GM10266 (cell line): ENCODE data around the gene AKIRIN2.

Source experiments
- DNase-seq: peaks from one replicate; pipeline ENCODE4 v3.0.0; 2012; ENCODE audit errors: extremely low spot score
- CTCF ChIP-seq: IDR thresholded peaks from 2 replicates; pipeline ENCODE4 v1.5.1; 2012; ENCODE audit warnings: mild to moderate bottlenecking, low read depth; ENCODE audit not compliant: control insufficient read depth, insufficient read depth; ENCODE audit errors: missing control alignments

AKIRIN2 gene

GRCh38 chr6:87724983-87725811 is 23.2 kb upstream of the AKIRIN2 start:
- no peak for TF ChIP-seq CTCF
- peak; percentile 60 for DNase-seq

GRCh38 chr6:87723170-87724078 is 21.4 kb upstream of the AKIRIN2 start:
- no peak for TF ChIP-seq CTCF
- DNase-seq: no peak

DNA sequence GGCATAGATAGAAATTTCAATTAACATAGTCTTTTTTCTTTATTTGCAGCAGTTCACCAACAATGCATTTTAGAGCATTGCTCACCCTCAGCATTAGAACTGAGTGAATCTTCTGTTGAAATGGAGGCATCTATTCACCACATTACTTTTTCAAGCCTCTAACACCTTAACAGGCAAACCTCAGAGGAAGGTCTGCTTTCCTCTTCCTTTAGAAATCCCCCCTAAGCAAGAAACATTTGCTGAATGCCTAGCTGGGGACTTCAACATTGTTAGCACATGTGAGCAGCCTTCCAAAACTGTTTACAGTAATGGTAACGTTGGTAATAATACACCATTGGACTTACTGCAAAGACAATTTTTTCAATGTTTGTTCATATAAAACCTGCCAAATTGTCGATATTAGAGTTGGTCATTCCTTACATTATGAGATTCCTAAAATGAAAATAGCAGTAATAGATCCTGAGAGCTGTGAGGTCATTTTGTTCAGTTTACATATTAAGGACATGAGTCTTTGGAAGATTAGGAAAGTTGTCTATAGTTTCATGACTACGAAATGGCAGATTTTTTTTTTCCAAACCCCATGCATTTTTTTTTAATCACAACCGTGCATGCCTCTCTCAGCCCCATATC is 20.6 kb upstream of the AKIRIN2 start:
- DNase-seq: no peak
- no peak for TF ChIP-seq CTCF

DNA sequence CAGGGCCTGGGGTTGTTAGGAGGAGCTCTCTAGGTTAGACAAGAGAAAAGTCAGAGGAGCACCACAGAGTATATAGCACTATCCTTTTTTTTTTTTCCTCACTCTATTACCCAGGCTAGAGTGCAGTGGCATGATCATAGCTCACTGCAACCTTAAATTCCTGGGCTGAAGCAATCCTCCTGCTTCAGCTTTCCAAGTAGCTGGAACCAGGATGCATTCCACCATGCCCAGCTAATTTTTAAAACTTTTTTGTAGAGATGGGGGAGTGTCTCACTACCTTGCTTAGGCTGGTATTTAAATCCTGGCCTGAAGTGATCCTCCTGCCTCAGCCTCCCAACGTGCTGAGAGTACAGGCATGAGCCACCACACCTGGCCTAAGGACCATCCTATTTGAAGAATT is 19.3 kb upstream of the AKIRIN2 start:
- TF ChIP-seq CTCF: no peak
- DNase-seq: no peak

DNA sequence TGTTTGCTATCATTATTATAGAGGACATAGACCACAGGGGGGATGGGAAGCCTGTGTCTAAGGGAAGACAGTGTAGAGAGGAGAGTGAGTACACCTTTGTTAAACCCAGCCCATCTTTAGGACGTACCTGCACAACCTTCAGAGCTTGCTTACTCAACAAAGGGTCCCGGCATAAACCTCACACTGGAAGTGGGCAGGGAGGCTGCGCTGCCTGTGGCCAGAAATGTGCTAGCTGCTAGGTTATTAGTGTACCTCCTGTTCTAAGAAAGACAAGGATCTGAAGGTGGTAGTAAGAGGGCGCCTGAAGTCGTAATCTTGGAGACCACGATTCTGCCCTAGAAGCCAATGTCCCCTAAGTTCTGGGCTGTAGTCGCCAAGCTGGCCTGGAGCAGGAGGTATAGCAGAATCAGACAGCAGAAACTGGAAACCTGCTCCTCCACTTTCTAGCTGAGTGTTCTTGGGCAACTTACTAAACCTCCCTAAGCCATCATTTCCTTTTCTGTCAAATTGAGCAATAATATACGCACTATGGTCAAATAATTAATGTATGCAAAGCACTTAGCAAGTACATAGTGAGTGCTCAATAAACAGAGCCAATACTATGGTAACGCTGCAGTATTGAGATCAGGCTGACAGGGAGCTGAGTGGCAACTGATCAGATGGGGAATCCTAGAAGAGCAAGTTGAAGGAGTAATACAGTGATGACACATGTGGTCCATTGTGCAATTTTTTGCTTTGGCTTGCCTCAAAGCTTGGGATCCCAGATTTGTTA is 16.8 kb upstream of the AKIRIN2 start:
- no peak for DNase-seq
- TF ChIP-seq CTCF: no peak

- TF ChIP-seq CTCF: no peak
- DNase-seq: no peak
These were observed 15.0 kb upstream of the AKIRIN2 start for GRCh38 chr6:87716928-87717614.
